GM19452 (cell line): ENCODE data around the gene TNFSF18.
"Not testable (repeated sequence)": the region's sequence is repeated elsewhere in the genome, so short reads cannot be mapped to it uniquely, and the experiment has no call there.

Experiments used
- ATAC-seq: cut with Tn5 transposase; IDR thresholded peaks from one replicate; pipeline ENCODE4 v1.9.1; 2021; ENCODE audit not compliant: unreplicated experiment

The TNFSF18 gene

GRCh38 chr1:173050865-173051264, at the start of gene TNFSF18:
Gene TNFSF18 (minus strand): TSS chr1:173050941. CDS start chr1:173050896, 45 bp downstream.
- no peak for ATAC-seq

GRCh38 chr1:173099166-173099565, 48.4 kb upstream of the TNFSF18 start:
- no peak for ATAC-seq

GRCh38 chr1:173098117-173098516, 47.4 kb upstream of the TNFSF18 start:
- no peak for ATAC-seq

GRCh38 chr1:173097001-173097400, 46.3 kb upstream of the TNFSF18 start:
- ATAC-seq: no peak

- no peak for ATAC-seq
These were observed 44.9 kb upstream of the TNFSF18 start for GRCh38 chr1:173095632-173096031.

GRCh38 chr1:173094541-173094940, 43.8 kb upstream of the TNFSF18 start:
- no peak for ATAC-seq

- ATAC-seq: no peak
These were observed 43.1 kb upstream of the TNFSF18 start for GRCh38 chr1:173093691-173094445.

- ATAC-seq: no peak
These were observed 33.6 kb upstream of the TNFSF18 start for GRCh38 chr1:173084292-173084691.

- ATAC-seq: no peak
These were observed 32.2 kb upstream of the TNFSF18 start for GRCh38 chr1:173082913-173083312.

GRCh38 chr1:173074217-173074616, 23.5 kb upstream of the TNFSF18 start:
- not testable (repeated sequence) for ATAC-seq

- no peak for ATAC-seq
These were observed 13.3 kb upstream of the TNFSF18 start for GRCh38 chr1:173064011-173064410.

GRCh38 chr1:173063171-173063570, 12.4 kb upstream of the TNFSF18 start:
- ATAC-seq: no peak

GRCh38 chr1:173062150-173062938, 11.6 kb upstream of the TNFSF18 start:
- ATAC-seq: no peak

GRCh38 chr1:173058556-173058955, 7.8 kb upstream of the TNFSF18 start:
- no peak for ATAC-seq

GRCh38 chr1:173057984-173058383, 7.2 kb upstream of the TNFSF18 start:
- ATAC-seq: no peak

- ATAC-seq: no peak
These were observed 5.6 kb upstream of the TNFSF18 start for GRCh38 chr1:173056365-173056764.

GRCh38 chr1:173052681-173053196, 2.0 kb upstream of the TNFSF18 start:
- no peak for ATAC-seq

- no peak for ATAC-seq
These were observed 1.5 kb downstream of the TNFSF18 start for GRCh38 chr1:173049322-173049633.

- ATAC-seq: no peak
These were observed 2.0 kb downstream of the TNFSF18 start for GRCh38 chr1:173048621-173049321.

GRCh38 chr1:173044656-173045055, 6.1 kb downstream of the TNFSF18 start:
- ATAC-seq: no peak

GRCh38 chr1:173043253-173043652, 7.5 kb downstream of the TNFSF18 start:
- no peak for ATAC-seq

GRCh38 chr1:173042806-173043205, 7.9 kb downstream of the TNFSF18 start:
- no peak for ATAC-seq
